ENCODE data around the gene SLC4A5.
"Not testable (repeated sequence)": the region's sequence is repeated elsewhere in the genome, so short reads cannot be mapped to it uniquely, and the experiment has no call there.

Gene SLC4A5

DNA sequence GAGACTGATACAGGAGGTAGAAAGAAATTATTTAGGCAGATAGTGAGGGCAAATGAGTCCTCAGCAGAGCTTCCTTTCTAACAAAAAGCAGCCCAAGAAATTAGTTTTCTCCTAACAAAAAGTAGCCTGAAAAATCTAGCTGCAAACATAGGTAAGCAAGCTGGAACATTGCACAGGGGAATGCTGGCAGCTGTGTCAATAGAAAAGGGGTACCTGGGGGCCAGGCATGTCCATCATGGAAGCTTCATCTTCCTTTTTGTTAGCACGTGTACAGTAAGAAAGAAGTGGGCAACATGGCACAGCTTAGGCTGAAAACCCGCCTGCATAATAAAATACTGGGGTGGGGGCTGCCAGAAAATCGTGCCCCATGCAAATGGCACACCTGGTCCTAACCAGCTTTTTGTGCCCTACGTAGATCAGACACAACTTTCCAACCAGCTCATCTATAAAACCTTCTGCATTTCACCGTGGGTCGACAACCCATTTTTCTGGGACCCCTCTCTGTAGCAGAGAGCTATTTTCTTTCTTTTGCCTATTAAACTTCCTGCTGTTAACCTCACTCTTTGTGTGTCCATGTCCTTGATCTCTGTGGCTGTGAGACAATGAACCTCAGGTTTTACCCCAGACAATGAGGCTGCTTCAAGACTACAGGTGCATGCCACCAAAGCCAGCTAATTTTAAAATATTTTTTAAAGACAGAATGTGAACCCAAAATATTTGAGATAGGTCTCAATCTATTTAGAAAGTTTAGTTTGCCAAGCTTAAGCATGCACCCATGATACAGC, 151.4 kb downstream of the SLC4A5 start:
- H3K4me2 ChIP-seq (ENCODE audit: low read length): peak overlapping the region; percentile 22; the same call in 1 of the 2 replicates
- no peaks in the 10 kb centered on the region for H3K9me2 ChIP-seq (replicated peaks; ENCODE audit: control insufficient read depth, low read length)
- no peaks in the 10 kb centered on the region for H3K36me3 ChIP-seq (ENCODE audit: control insufficient read depth, low read length)
- H3K27ac ChIP-seq (ENCODE audit: low read depth, low read length): no peak overlapping the region
- TF ChIP-seq EZH2phosphoT487 (IDR thresholded peaks at IDR 0.05; ENCODE audit: borderline replicate concordance, low read length) (no peak), CTCF (IDR thresholded peaks at IDR 0.05; ENCODE audit: low read depth, low read length, poor library complexity, severe bottlenecking) (no peak)
- H3K27me3 ChIP-seq (ENCODE audit: control insufficient read depth, low read length): no peaks in the 10 kb centered on the region
- no peaks in the 10 kb centered on the region for H3K9me3 ChIP-seq (ENCODE audit: control insufficient read depth, insufficient read depth, low read length)
- H3K79me2 ChIP-seq (ENCODE audit: control insufficient read depth, low read length): no peaks in the 10 kb centered on the region
- peaks cover 39% of the 10 kb centered on the region for H3K4me1 ChIP-seq (ENCODE audit: control insufficient read depth, low read length)
- H4K20me1 ChIP-seq (ENCODE audit: control insufficient read depth, insufficient read depth, low read depth, low read length): no peaks in the 10 kb centered on the region
- H3F3A ChIP-seq (ENCODE audit: control insufficient read depth, insufficient read depth): peaks cover 8% of the 10 kb centered on the region
- no peak overlapping the region for H3K4me3 ChIP-seq (ENCODE audit: low read length)

- Histone ChIP-seq H3F3A (ENCODE audit: control insufficient read depth, insufficient read depth) (peaks cover 21% of the 10 kb centered on the region), H3K9me2 (replicated peaks; ENCODE audit: control insufficient read depth, low read length) (no peaks in the 10 kb centered on the region), H3K79me2 (ENCODE audit: control insufficient read depth, low read length) (no peaks in the 10 kb centered on the region), H3K4me3 (ENCODE audit: low read length) (no peak overlapping the region), H4K20me1 (ENCODE audit: control insufficient read depth, insufficient read depth, low read depth, low read length) (no peaks in the 10 kb centered on the region), H3K27me3 (ENCODE audit: control insufficient read depth, low read length) (no peaks in the 10 kb centered on the region), H3K27ac (ENCODE audit: low read depth, low read length) (no peak overlapping the region), H3K9me3 (ENCODE audit: control insufficient read depth, insufficient read depth, low read length) (no peaks in the 10 kb centered on the region), H3K4me2 (ENCODE audit: low read length) (no peak overlapping the region), H3K36me3 (ENCODE audit: control insufficient read depth, low read length) (no peaks in the 10 kb centered on the region), H3K4me1 (ENCODE audit: control insufficient read depth, low read length) (peaks cover 66% of the 10 kb centered on the region)
- no peak for TF ChIP-seq CTCF (IDR thresholded peaks at IDR 0.05; ENCODE audit: low read depth, low read length, poor library complexity, severe bottlenecking)
- no peak for TF ChIP-seq EZH2phosphoT487 (IDR thresholded peaks at IDR 0.05; ENCODE audit: borderline replicate concordance, low read length)
Measured at GRCh38 chr2:74188696-74189095, 154.5 kb downstream of the SLC4A5 start.

DNA sequence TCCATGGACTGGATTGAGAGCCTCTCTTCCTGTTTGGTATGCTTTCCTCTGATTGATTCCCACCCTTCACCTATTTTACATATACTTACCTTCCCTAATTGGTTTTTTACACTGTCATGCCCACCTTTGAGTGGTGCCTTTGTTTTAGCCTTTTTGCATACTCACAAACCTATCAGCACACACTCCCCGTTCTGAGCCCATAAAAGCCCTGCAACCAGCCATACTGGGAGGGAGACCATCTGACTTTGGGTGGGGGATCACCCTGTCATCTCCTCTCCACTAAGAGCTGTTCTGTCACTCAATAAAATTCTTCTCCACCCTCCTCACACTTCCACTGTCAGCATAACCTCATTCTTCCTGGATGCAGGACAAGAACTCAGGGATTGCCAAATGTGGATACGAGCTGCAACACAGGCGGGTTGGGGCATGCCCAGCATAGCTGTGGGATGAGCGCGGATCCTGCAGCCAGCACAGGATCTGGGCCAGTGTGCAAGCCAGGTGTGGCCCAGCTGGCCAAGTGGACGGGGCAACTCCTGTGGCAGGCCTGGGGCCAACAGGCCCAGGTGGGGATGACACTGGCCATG, 155.1 kb downstream of the SLC4A5 start:
- Histone ChIP-seq H3K36me3 (ENCODE audit: control insufficient read depth, low read length) (no peaks in the 10 kb centered on the region), H3K4me3 (ENCODE audit: low read length) (no peak overlapping the region; the same call in 1 of the 2 replicates), H3K27ac (ENCODE audit: low read depth, low read length) (no peak overlapping the region), H4K20me1 (ENCODE audit: control insufficient read depth, insufficient read depth, low read depth, low read length) (no peaks in the 10 kb centered on the region), H3K9me2 (replicated peaks; ENCODE audit: control insufficient read depth, low read length) (no peaks in the 10 kb centered on the region), H3K27me3 (ENCODE audit: control insufficient read depth, low read length) (no peaks in the 10 kb centered on the region), H3K4me1 (ENCODE audit: control insufficient read depth, low read length) (peaks cover 70% of the 10 kb centered on the region), H3K79me2 (ENCODE audit: control insufficient read depth, low read length) (no peaks in the 10 kb centered on the region), H3K4me2 (ENCODE audit: low read length) (no peak overlapping the region), H3F3A (ENCODE audit: control insufficient read depth, insufficient read depth) (peaks cover 24% of the 10 kb centered on the region), H3K9me3 (ENCODE audit: control insufficient read depth, insufficient read depth, low read length) (no peaks in the 10 kb centered on the region)
- TF ChIP-seq CTCF (IDR thresholded peaks at IDR 0.05; ENCODE audit: low read depth, low read length, poor library complexity, severe bottlenecking) (no peak), EZH2phosphoT487 (IDR thresholded peaks at IDR 0.05; ENCODE audit: borderline replicate concordance, low read length) (no peak)

GRCh38 chr2:74186706-74187105, 156.5 kb downstream of the SLC4A5 start:
- H3F3A ChIP-seq (ENCODE audit: control insufficient read depth, insufficient read depth): peaks cover 30% of the 10 kb centered on the region
- peak overlapping the region; percentile 66 for H3K4me2 ChIP-seq (ENCODE audit: low read length)
- H3K27me3 ChIP-seq (ENCODE audit: control insufficient read depth, low read length); H3K9me3 ChIP-seq (ENCODE audit: control insufficient read depth, insufficient read depth, low read length); H3K79me2 ChIP-seq (ENCODE audit: control insufficient read depth, low read length); H3K4me3 ChIP-seq (ENCODE audit: low read length); H4K20me1 ChIP-seq (ENCODE audit: control insufficient read depth, insufficient read depth, low read depth, low read length); H3K36me3 ChIP-seq (ENCODE audit: control insufficient read depth, low read length); H3K9me2 ChIP-seq (replicated peaks; ENCODE audit: control insufficient read depth, low read length): not testable (repeated sequence)
- H3K27ac ChIP-seq (ENCODE audit: low read depth, low read length): peak overlapping the region; percentile 91
- peaks cover 76% of the 10 kb centered on the region for H3K4me1 ChIP-seq (ENCODE audit: control insufficient read depth, low read length)

All from DOHH2 (cell line).